GM06990 (cell line): ENCODE measurements around the gene POU2F2.

Experiments
- DNase-seq: peaks from one replicate; pipeline ENCODE4 v3.0.0-alpha.2; 2011; ENCODE audit not compliant: insufficient read length; ENCODE audit errors: extremely low read depth
- H3K27me3 ChIP-seq: replicated peaks from 2 replicates; pipeline ENCODE4 v1.6.0; 2011; ENCODE audit warnings: low read length; ENCODE audit not compliant: control insufficient read depth, insufficient read depth
- H3K36me3 ChIP-seq: 2 replicates; pipeline ENCODE4 v1.5.1; 2011; ENCODE audit warnings: low read length; ENCODE audit not compliant: control insufficient read depth, insufficient read depth
- H3K4me3 ChIP-seq: replicated peaks from 2 replicates; pipeline ENCODE4 v1.5.1; 2011; ENCODE audit warnings: low read depth, mild to moderate bottlenecking, control low read depth, low read length
- TF ChIP-seq, protein P1 (sequence below): IDR thresholded peaks from 2 replicates; pipeline ENCODE4 v1.5.1; 2011; ENCODE audit warnings: low read length, control low read depth, mild to moderate bottlenecking, inconsistent platforms; ENCODE audit not compliant: insufficient read depth, poor library complexity, severe bottlenecking

POU2F2 gene

GRCh38 chr19:42099336-42099925 is 32.8 kb downstream of the POU2F2 start:
- H3K36me3 ChIP-seq: peaks cover 36% of the 10 kb centered on the region
- no peak overlapping the region for H3K4me3 ChIP-seq
- H3K27me3 ChIP-seq: no peaks in the 10 kb centered on the region
- TF ChIP-seq, protein P1, sequence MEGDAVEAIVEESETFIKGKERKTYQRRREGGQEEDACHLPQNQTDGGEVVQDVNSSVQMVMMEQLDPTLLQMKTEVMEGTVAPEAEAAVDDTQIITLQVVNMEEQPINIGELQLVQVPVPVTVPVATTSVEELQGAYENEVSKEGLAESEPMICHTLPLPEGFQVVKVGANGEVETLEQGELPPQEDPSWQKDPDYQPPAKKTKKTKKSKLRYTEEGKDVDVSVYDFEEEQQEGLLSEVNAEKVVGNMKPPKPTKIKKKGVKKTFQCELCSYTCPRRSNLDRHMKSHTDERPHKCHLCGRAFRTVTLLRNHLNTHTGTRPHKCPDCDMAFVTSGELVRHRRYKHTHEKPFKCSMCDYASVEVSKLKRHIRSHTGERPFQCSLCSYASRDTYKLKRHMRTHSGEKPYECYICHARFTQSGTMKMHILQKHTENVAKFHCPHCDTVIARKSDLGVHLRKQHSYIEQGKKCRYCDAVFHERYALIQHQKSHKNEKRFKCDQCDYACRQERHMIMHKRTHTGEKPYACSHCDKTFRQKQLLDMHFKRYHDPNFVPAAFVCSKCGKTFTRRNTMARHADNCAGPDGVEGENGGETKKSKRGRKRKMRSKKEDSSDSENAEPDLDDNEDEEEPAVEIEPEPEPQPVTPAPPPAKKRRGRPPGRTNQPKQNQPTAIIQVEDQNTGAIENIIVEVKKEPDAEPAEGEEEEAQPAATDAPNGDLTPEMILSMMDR: no peak
- no peak for DNase-seq

- DNase-seq: no peak
- TF ChIP-seq, protein P1: no peak
- peaks cover 39% of the 10 kb centered on the region for H3K36me3 ChIP-seq
- H3K4me3 ChIP-seq: no peak overlapping the region
- H3K27me3 ChIP-seq: no peaks in the 10 kb centered on the region
These were observed 33.5 kb downstream of the POU2F2 start for GRCh38 chr19:42098781-42099180.

DNA sequence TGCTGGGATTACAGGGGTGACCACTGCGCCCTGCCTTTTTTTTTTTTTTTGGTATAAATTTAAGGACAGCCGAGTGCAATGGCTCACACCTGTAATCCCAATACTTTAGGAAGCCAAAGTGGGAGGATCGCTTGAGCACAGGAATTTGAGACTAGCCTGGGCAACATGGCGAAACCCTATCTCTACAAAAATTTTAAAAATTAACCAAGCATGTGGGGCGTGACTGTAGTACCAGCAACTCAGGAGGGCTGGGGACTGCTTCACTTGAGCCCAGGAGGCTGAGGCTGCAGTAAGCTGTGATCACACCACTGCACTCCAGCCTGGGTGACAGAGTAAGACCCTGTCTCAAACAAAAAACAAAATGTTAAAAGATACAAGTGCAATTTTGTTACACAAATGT is 34.8 kb downstream of the POU2F2 start:
- Histone ChIP-seq H3K27me3 (no peaks in the 10 kb centered on the region), H3K36me3 (peaks cover 42% of the 10 kb centered on the region), H3K4me3 (no peak overlapping the region)
- DNase-seq: no peak
- TF ChIP-seq, protein P1: no peak

DNA sequence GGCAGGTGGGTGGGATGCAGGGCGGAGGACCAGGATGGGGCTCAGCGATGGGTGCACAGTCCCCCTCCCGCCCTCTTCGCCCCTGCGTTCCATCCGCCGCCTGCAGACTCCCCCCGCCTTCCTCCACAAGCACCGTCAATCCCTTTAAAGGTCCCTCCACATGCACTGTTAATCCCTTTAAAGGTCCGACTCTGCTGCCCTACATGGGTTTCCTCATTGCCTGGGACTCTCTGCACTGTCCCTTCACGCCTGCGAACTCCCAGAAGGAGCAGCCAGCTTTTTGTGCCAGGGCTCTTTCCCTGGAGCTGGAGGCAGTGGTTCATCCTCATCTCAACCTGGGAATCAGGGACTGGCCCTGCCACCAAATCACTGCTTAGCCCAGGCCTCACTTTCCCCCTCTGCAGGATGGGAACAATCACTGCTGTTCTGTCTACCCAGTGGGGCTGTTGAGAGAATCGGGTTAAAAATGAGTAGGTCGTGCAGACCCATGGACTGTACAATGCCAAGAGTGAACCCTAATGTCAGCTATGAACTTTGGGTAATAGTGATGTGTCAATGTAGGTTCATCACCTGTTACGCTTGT is 35.9 kb downstream of the POU2F2 start:
- DNase-seq: no peak
- Histone ChIP-seq H3K27me3 (no peaks in the 10 kb centered on the region), H3K36me3 (peaks cover 48% of the 10 kb centered on the region), H3K4me3 (no peak overlapping the region)
- TF ChIP-seq, protein P1: no peak

DNA sequence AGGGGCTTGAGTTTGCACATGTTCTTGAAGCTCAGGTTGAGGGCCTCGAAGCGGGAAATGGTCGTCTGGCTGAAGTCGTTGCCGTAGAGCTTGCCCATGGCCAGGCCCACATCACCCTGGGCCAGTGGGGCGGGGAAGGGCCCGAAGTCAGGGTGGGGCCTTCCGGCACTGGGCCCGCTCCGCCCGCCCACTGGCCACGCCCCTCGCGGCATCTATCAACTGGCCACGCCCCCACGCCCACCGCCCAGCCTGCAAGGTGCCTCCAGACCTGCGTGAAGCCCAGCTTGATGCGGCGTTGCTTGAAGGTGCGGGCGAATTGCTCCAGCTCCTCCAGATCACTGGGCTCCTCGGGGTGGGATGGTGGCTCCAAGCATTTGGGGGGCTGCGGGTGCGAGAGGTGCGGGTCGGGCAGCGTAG is 36.4 kb downstream of the POU2F2 start:
- peaks cover 47% of the 10 kb centered on the region for H3K36me3 ChIP-seq
- TF ChIP-seq, protein P1: no peak
- no peak for DNase-seq
- no peak overlapping the region for H3K4me3 ChIP-seq
- no peaks in the 10 kb centered on the region for H3K27me3 ChIP-seq
